TTC549 (cell line): ENCODE measurements around the gene ZNF57.
"Not testable (repeated sequence)": the region's sequence is repeated elsewhere in the genome, so short reads cannot be mapped to it uniquely, and the experiment has no call there.

Source experiments
- FAIRE-seq: peaks from 2 replicates; lab custom pipeline; 2012; peaks lifted over from hg19 to GRCh38; lab: Jason Lieb, UNC

The ZNF57 gene

GRCh38 chr19:2902590-2903218 is 2.0 kb downstream of the ZNF57 start:
- FAIRE-seq = no peak

GRCh38 chr19:2903326-2903725 is 2.6 kb downstream of the ZNF57 start:
- not testable (repeated sequence) for FAIRE-seq

GRCh38 chr19:2905918-2906519 is 5.3 kb downstream of the ZNF57 start:
- FAIRE-seq = no peak

DNA sequence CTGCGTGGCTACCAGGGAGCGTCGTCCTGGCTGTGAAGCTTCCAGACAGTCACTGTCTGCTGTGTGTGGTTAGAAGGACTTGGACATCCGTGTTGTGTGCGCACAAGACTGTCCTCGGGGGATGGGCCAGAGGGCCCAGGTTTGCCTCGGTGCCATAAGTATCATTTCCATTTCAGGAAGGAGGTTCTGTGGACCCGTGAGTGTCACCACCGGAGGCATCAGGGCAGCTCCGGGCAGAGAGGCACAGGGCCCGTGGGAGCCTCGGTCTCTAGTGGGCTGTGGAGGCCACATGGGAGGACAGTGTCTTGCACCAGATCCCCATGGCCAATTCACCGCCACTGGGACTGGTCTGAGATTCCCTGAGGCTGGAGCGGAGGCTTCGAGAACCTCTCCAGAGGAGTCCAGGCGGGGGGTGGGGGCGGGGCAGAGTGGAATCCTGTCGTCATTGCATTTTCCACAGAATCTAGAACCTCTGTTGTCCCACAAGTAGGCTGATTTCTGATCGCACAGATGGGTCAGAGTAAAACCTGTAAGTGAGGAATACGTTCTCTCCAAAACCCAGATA is 6.0 kb downstream of the ZNF57 start:
- FAIRE-seq = no peak

DNA sequence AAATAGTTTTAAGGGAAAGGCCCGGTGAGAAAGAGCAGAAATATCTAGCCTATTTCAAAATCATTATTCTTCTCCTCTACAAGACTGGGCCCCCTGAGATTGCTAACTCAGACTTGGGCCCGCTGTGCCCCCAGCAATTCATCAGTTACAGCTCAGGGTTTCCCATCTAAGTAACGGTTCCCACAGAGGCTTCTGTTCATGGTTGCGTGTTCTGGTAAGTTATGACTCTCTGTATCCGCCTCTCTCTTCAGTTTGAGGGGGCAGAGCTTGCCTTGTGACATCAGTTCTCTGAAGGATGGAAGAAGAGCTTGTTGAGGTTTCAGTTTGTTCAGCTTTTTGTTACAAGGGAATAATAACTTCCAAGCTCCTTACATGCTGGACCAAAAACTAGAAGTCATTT is 11.6 kb downstream of the ZNF57 start:
- no peak for FAIRE-seq

- FAIRE-seq = no peak
Measured at GRCh38 chr19:2917275-2918184, 16.8 kb downstream of the ZNF57 start.

- FAIRE-seq = no peak
Measured at GRCh38 chr19:2922987-2923386, 22.3 kb downstream of the ZNF57 start.

GRCh38 chr19:2923510-2923909 is 22.8 kb downstream of the ZNF57 start:
- FAIRE-seq = no peak

- no peak for FAIRE-seq
Measured at GRCh38 chr19:2926341-2927031, 25.8 kb downstream of the ZNF57 start.

DNA sequence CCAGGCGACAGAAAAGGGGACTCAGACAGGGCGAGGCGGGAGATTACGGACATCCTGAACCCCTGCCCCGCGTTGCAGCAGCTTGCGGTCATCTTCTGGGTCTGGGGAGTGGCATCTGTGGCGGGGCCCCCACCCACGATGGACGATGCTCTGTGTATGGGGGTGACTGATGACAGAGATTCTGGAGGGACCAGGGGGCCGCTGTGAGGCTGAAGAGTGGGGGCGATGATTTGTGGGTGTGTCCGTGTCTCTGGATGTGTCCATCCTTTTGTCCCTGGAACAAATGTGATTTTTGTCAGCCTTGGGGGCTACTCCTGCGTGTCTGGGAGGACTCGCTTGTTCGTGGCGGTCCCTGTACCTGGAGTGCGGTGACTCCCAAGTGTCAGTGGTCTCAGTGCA is 26.3 kb downstream of the ZNF57 start:
- no peak for FAIRE-seq

DNA sequence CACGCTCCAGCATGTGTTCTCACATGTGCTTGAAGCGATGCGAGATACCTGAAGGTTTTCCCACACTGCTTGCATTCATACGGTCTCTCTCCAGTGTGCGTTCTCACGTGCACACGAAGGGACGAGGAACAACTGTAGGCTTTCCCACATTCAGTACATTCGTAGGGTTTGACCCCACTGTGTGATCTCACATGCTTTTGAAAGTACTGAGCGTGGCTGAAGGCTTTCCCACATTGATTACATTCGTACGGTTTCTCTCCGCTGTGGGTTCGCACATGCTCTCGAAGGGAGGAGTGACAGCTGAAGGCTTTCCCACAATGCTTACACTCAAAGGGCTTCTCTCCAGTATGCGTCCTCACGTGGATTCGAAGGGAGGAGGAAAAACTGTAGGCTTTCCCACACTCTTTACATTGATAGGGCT is 32.8 kb downstream of the ZNF57 start:
- no peak for FAIRE-seq

GRCh38 chr19:2935863-2936262 is 35.1 kb downstream of the ZNF57 start:
- not testable (repeated sequence) for FAIRE-seq

DNA sequence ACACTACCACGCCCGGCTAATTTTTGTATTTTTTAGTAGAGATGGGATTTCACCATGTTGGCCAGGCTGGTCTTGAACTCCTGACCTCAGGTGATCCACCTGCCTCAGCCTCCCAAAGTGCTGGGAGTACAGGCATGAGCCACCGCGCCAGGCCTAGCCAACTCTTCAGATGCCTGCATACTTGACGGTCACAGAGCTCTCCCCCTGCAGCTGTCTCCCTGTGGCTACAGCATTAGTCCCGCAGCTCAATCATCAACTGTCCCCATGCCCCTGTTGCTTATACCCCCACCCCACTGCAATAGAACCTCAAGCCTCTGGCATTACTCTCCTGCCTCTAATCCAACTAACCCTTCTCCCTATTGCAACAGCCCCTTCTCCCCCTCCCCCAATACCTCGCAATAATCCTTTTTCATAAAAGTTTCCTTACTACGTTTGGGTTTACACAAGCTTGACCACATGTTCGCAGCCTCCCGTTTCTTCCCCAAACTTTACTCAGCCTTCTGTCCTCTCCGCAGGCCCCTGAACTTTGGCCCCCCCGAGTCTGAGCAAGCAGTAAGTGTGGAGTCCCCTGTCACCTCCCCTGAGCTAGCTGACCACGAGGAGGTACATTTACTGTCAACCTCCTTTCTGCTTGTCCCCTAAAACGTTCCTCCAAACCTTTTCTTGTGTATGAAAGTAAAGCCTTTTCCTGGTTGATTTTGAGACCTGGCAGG is 42.4 kb downstream of the ZNF57 start:
- FAIRE-seq = no peak

DNA sequence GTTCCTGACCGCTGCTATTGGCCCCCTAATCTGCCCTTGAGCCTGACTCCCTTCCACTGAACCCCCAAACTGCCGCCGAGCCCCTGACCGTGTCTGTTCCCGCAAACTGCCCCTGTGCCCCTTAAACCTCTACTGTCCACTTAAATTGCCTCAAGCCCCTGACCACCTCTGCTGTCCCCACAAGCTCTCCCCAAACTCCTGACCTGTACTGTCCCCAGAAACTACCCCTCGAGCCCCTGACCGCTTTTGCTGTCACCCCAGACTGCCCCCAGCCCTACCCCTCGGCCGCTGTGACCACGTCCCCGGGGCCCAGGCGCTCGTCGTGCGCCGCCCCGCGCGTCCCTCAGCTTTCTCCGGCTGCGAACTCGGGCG is 43.7 kb downstream of the ZNF57 start:
- FAIRE-seq = no peak

- peak; percentile 94 for FAIRE-seq
Measured at GRCh38 chr19:2944775-2945574, 44.2 kb downstream of the ZNF57 start, which contains the start of gene ZNF77. TSS of gene ZNF77 (minus strand) at chr19:2944971. CDS start at chr19:2944840, 131 bp downstream.

GRCh38 chr19:2945575-2946184 is 45.0 kb downstream of the ZNF57 start:
- no peak for FAIRE-seq

- no peak for FAIRE-seq
Measured at GRCh38 chr19:2949939-2950285, 49.2 kb downstream of the ZNF57 start.

DNA sequence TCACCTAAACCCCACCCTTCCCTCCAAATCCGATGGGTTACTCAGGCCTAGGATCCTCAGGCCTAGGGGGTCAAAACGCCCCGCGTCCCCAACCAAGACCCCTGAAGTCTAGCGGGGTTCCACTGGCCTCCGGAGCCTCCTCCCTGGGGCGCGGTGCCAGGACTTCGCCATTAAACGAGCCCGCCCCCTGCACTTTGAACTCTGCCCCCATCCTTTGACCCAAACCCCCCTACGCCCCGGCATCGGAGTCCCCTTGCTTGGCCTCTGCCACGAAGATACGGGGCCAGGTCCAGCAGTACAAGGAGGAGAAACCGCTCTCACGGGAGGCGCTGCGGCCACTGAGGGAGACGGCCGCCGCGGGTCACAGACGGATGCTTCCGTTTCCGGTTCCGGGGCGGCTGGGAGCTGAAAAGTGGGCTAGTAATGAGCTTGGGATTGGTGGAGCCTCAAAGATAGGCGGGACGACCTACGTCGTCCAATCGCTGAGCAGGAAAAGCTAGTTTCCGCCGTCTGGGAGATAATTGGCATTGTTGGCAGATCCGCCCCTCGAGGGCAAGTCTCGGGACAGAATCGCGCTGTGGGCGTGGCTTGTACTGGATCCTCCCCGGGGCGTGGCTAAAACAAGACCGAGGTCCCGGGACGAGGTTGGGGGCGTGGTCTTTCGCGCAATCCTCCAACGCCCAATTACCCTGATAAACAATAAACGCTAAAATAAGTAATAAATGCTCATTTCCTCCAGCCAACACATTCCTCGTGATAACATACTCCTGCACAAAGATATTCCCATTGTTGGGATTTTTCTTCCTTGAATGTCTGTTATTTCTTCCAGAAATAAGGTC is 49.8 kb downstream of the ZNF57 start:
- FAIRE-seq = peak; percentile 97

DNA sequence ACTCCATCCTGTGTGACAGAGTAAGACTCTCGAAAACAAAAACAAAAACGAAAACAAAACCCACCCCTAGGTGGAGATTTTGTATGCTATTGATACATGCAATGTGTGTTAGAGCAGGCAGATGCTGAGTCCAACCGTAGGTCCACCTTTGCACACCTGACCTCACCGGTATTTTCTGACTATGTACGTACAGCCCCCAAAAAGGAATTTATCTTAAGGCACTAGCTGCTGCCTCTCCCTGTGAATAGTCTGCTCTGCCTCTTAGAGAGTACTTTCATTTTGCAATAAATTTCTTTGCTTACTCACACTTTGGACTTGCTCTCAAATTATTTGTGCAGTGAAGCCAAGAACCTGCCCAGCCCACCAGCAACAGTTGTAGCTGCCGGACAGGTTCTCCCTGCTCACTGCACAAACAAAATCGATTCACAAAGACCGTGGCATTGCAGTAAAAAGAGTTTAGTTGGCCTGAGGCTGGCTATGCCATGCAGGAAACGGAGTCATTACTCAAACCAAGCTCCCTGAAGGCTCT is 52.3 kb downstream of the ZNF57 start:
- FAIRE-seq = no peak
